ENCODE results near the gene HOGA1. TPM values are rescaled to one million over a fixed set of nuclear protein-coding genes. Genes with fewer than 3 reads are reported as not detected.
A peak's percentile ranks its signal among the peaks of the same experiment; 100 is the strongest.

HOGA1 gene
- total and polyA plus RNA-seq, 2 of the 13 experiments (the other 11 are each of a cell fraction or from before 2014, with no cell fraction given): 7.6 to 19.5 TPM

DNA sequence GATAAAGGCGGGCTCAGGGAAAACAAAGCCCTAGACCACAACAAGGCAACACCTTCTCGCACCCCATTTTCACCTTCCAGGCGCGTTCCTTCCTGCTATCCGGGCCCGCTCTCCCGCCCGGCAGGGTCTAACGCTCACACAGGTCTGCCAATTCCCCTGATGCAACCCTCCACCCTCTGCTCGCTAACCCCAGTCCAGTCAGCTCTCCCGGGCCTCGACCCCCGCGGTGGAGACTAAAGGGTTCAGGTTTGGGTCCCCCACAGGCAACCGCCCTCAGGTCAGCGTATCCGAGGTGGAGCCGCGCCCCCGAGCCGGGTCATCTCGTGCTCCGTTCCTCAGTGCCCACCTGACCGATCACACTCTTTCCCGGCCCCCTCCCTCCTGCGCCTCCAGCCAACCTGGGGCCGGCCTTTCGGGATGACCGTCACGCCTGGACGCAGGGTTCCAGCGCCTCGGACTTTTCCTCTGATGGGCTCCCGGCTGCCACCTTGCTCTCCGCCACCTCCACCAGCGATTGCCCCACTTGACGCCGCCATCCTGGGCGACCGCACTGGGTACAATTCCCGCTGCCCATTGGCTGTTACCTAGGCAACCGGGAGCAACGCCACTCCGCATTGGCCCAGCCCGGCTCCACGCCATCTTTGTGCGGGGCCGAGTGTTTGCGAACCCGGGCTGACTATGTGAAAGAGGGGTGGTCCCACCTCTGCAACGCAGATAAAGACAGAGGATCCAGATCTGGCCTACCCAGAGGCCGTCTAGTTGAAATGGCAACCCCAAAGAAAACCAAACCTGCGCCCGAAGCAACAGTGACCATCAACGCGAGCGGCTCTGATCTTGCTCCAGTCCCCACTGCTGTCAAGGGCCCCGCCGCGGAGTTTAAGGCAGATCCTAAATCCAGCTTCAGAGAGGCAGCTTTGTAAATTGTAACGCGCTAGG is 49.0 kb downstream of the HOGA1 start, which contains the start of gene MORN4 (continued):
- no peak for TF ChIP-seq ZNF766 (CRISPR knock-in tag; IDR thresholded peaks at IDR 0.05; ENCODE audit: borderline replicate concordance)
- TF ChIP-seq, protein P1, sequence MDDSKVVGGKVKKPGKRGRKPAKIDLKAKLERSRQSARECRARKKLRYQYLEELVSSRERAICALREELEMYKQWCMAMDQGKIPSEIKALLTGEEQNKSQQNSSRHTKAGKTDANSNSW (CRISPR knock-in tag; IDR thresholded peaks at IDR 0.05; ENCODE audit: borderline replicate concordance): no peak; the same call in 1 of the 2 replicates
- TF ChIP-seq ZNF891 (CRISPR knock-in tag; IDR thresholded peaks at IDR 0.05): peak; percentile 66; the same call in 1 of the 2 replicates
- TF ChIP-seq ZNF768 (CRISPR knock-in tag; IDR thresholded peaks at IDR 0.05): no peak; the same call in 1 of the 2 replicates
- TF ChIP-seq ZNF780A (CRISPR knock-in tag; IDR thresholded peaks at IDR 0.05): no peak
- TF ChIP-seq, protein P2, sequence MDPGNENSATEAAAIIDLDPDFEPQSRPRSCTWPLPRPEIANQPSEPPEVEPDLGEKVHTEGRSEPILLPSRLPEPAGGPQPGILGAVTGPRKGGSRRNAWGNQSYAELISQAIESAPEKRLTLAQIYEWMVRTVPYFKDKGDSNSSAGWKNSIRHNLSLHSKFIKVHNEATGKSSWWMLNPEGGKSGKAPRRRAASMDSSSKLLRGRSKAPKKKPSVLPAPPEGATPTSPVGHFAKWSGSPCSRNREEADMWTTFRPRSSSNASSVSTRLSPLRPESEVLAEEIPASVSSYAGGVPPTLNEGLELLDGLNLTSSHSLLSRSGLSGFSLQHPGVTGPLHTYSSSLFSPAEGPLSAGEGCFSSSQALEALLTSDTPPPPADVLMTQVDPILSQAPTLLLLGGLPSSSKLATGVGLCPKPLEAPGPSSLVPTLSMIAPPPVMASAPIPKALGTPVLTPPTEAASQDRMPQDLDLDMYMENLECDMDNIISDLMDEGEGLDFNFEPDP (CRISPR knock-in tag; conservative IDR thresholded peaks at IDR 0.05): no peak
- TF ChIP-seq ZNF713 (CRISPR knock-in tag; IDR thresholded peaks at IDR 0.05): no peak
- TF ChIP-seq, protein P3, sequence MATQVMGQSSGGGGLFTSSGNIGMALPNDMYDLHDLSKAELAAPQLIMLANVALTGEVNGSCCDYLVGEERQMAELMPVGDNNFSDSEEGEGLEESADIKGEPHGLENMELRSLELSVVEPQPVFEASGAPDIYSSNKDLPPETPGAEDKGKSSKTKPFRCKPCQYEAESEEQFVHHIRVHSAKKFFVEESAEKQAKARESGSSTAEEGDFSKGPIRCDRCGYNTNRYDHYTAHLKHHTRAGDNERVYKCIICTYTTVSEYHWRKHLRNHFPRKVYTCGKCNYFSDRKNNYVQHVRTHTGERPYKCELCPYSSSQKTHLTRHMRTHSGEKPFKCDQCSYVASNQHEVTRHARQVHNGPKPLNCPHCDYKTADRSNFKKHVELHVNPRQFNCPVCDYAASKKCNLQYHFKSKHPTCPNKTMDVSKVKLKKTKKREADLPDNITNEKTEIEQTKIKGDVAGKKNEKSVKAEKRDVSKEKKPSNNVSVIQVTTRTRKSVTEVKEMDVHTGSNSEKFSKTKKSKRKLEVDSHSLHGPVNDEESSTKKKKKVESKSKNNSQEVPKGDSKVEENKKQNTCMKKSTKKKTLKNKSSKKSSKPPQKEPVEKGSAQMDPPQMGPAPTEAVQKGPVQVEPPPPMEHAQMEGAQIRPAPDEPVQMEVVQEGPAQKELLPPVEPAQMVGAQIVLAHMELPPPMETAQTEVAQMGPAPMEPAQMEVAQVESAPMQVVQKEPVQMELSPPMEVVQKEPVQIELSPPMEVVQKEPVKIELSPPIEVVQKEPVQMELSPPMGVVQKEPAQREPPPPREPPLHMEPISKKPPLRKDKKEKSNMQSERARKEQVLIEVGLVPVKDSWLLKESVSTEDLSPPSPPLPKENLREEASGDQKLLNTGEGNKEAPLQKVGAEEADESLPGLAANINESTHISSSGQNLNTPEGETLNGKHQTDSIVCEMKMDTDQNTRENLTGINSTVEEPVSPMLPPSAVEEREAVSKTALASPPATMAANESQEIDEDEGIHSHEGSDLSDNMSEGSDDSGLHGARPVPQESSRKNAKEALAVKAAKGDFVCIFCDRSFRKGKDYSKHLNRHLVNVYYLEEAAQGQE (IDR thresholded peaks at IDR 0.05; ENCODE audit: borderline replicate concordance in 1 of 2, low read depth in 1 of 2, low read length in 2 of 2): no peak
- TF ChIP-seq SMARCC2 (IDR thresholded peaks at IDR 0.05): no peak
- TF ChIP-seq CEBPZ (IDR thresholded peaks at IDR 0.05; ENCODE audit: low read length): no peak
- no peak for TF ChIP-seq CSRNP2 (CRISPR knock-in tag; conservative IDR thresholded peaks at IDR 0.05; ENCODE audit: low read depth)
- TF ChIP-seq TBP (CRISPR knock-in tag; IDR thresholded peaks at IDR 0.05): no peak
- TF ChIP-seq POLR2AphosphoS5 (IDR thresholded peaks at IDR 0.05; ENCODE audit: low read depth, low read length): 0 out of 2 replicates have a peak, but pooled peaks have one; percentile 38
- TF ChIP-seq, protein P4, sequence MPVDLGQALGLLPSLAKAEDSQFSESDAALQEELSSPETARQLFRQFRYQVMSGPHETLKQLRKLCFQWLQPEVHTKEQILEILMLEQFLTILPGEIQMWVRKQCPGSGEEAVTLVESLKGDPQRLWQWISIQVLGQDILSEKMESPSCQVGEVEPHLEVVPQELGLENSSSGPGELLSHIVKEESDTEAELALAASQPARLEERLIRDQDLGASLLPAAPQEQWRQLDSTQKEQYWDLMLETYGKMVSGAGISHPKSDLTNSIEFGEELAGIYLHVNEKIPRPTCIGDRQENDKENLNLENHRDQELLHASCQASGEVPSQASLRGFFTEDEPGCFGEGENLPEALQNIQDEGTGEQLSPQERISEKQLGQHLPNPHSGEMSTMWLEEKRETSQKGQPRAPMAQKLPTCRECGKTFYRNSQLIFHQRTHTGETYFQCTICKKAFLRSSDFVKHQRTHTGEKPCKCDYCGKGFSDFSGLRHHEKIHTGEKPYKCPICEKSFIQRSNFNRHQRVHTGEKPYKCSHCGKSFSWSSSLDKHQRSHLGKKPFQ (CRISPR knock-in tag; IDR thresholded peaks at IDR 0.05; ENCODE audit: insufficient replicate concordance): peak; percentile 40
- TF ChIP-seq ZNF224 (CRISPR knock-in tag; IDR thresholded peaks at IDR 0.05): no peak

Measured in HepG2 (cell line).